ENCODE measurements around the gene ARID1B. TPM values are rescaled to one million over a fixed set of nuclear protein-coding genes. Genes with fewer than 3 reads are reported as not detected.
A peak's percentile ranks its signal among the peaks of the same experiment; 100 is the strongest.

Gene ARID1B
- total RNA-seq, 1 donor from 2014 or later: 75.4 TPM

GRCh38 chr6:156791320-156791850 lies 14.2 kb downstream of the ARID1B start:
- peaks cover 3% of the 10 kb centered on the region for H3K4me1 ChIP-seq (ENCODE audit: insufficient read depth, low read length)
- peaks cover 100% of the 10 kb centered on the region for H4K20me1 ChIP-seq (ENCODE audit: insufficient read depth, low read length)
- no peak overlapping the region for H3K4me3 Mint-ChIP-seq (ENCODE audit: unreplicated experiment)
- H3K4me1 Mint-ChIP-seq (ENCODE audit: low read depth, unreplicated experiment): peaks cover 63% of the 10 kb centered on the region
- H3K27me3 ChIP-seq (ENCODE audit: insufficient read depth, low read length): no peaks in the 10 kb centered on the region
- no peaks in the 10 kb centered on the region for H3K9me3 Mint-ChIP-seq (ENCODE audit: unreplicated experiment)
- no peak overlapping the region for H3K27ac Mint-ChIP-seq (ENCODE audit: unreplicated experiment)
- H3K9me3 ChIP-seq (ENCODE audit: insufficient read depth, low read depth, low read length): no peaks in the 10 kb centered on the region
- H3K27ac ChIP-seq (ENCODE audit: low read depth, low read length): no peak overlapping the region
- H3K27me3 Mint-ChIP-seq (ENCODE audit: low read depth, unreplicated experiment): no peaks in the 10 kb centered on the region
- H3K4me3 ChIP-seq (ENCODE audit: insufficient read depth, low read depth, low read length): no peak overlapping the region
- H2AFZ ChIP-seq (ENCODE audit: low read depth, low read length): no peak overlapping the region
- H3K36me3 ChIP-seq (ENCODE audit: insufficient read depth, low read length): no peaks in the 10 kb centered on the region
- peak; percentile 59 for DNase-seq (ENCODE audit: low read depth)
- no peak for FAIRE-seq
- no peaks in the 10 kb centered on the region for H3K36me3 Mint-ChIP-seq (ENCODE audit: low read depth, unreplicated experiment)
- no peak for TF ChIP-seq EZH2 (IDR thresholded peaks at IDR 0.05; ENCODE audit: insufficient read depth, low read length)
- TF ChIP-seq CTCF (IDR thresholded peaks at IDR 0.05; ENCODE audit: insufficient read depth, low read depth, low read length): no peak
- peaks cover 100% of the 10 kb centered on the region for H3K79me2 ChIP-seq (ENCODE audit: insufficient read depth, low read length)
- no peak overlapping the region for H3K9ac ChIP-seq (ENCODE audit: low read length)
- peak overlapping the region; percentile 38 for H3K4me2 ChIP-seq (ENCODE audit: low read length)

GRCh38 chr6:156793200-156793599 lies 16.0 kb downstream of the ARID1B start:
- no peaks in the 10 kb centered on the region for H3K36me3 ChIP-seq (ENCODE audit: insufficient read depth, low read length)
- H4K20me1 ChIP-seq (ENCODE audit: insufficient read depth, low read length): peaks cover 99% of the 10 kb centered on the region
- Mint-ChIP-seq H3K4me3 (ENCODE audit: unreplicated experiment) (no peak overlapping the region), H3K9me3 (ENCODE audit: unreplicated experiment) (no peaks in the 10 kb centered on the region), H3K4me1 (ENCODE audit: low read depth, unreplicated experiment) (peaks cover 71% of the 10 kb centered on the region), H3K27me3 (ENCODE audit: low read depth, unreplicated experiment) (no peaks in the 10 kb centered on the region), H3K27ac (ENCODE audit: unreplicated experiment) (no peak overlapping the region), H3K36me3 (ENCODE audit: low read depth, unreplicated experiment) (peaks cover 3% of the 10 kb centered on the region)
- no peak overlapping the region for H3K9ac ChIP-seq (ENCODE audit: low read length)
- H3K4me3 ChIP-seq (ENCODE audit: insufficient read depth, low read depth, low read length): no peak overlapping the region
- TF ChIP-seq EZH2 (IDR thresholded peaks at IDR 0.05; ENCODE audit: insufficient read depth, low read length) (no peak), CTCF (IDR thresholded peaks at IDR 0.05; ENCODE audit: insufficient read depth, low read depth, low read length) (no peak)
- DNase-seq (ENCODE audit: low read depth) (no peak), FAIRE-seq (no peak)
- no peak overlapping the region for H2AFZ ChIP-seq (ENCODE audit: low read depth, low read length)
- H3K4me2 ChIP-seq (ENCODE audit: low read length): no peak overlapping the region
- H3K79me2 ChIP-seq (ENCODE audit: insufficient read depth, low read length): peaks cover 100% of the 10 kb centered on the region
- H3K9me3 ChIP-seq (ENCODE audit: insufficient read depth, low read depth, low read length): no peaks in the 10 kb centered on the region
- H3K27ac ChIP-seq (ENCODE audit: low read depth, low read length): no peak overlapping the region
- no peaks in the 10 kb centered on the region for H3K27me3 ChIP-seq (ENCODE audit: insufficient read depth, low read length)
- peaks cover 3% of the 10 kb centered on the region for H3K4me1 ChIP-seq (ENCODE audit: insufficient read depth, low read length)

DNA sequence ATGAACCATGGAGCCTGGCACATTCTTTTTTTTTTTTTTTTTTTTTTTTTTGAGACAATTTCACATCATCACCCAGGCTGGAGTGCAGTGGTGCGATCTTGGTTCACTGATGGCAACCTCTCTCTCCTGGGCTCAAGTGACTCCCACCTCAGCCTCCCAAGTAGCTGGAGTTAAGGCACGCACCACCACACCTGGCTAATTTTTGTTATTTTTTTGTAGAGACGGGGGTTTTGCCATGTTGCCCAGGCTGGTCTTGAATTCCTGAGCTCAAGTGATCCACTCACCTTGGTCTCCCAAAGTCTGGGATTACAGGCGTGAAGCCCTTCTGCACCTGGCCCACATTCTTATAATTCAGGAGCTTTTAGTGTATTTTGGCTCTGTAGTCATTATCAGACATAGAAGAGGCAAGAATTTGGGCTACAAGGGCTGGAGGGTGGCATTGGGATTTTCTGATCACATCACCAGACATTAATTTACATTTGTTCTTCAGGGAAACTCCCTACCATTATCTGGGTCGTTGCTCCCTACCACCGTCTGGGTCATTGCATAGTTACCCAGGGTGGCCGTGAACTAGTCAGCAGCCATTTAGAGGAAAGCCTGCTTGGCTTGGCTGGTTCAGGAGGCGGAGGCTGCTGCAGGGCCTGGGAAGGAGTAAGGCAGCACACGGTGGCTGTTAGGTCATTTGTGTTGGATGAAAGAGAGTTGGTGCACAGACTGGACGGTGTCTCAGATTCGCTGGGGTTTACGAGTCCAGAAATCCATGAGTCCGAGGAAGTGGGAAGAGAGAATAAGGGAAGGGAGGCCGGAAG lies 17.6 kb downstream of the ARID1B start:
- Histone ChIP-seq H3K27ac (ENCODE audit: low read depth, low read length) (no peak overlapping the region), H3K79me2 (ENCODE audit: insufficient read depth, low read length) (peaks cover 100% of the 10 kb centered on the region), H3K27me3 (ENCODE audit: insufficient read depth, low read length) (no peaks in the 10 kb centered on the region), H3K4me1 (ENCODE audit: insufficient read depth, low read length) (peaks cover 3% of the 10 kb centered on the region), H3K9ac (ENCODE audit: low read length) (no peak overlapping the region), H3K4me2 (ENCODE audit: low read length) (no peak overlapping the region), H4K20me1 (ENCODE audit: insufficient read depth, low read length) (peaks cover 98% of the 10 kb centered on the region), H3K36me3 (ENCODE audit: insufficient read depth, low read length) (no peaks in the 10 kb centered on the region), H3K9me3 (ENCODE audit: insufficient read depth, low read depth, low read length) (no peaks in the 10 kb centered on the region), H2AFZ (ENCODE audit: low read depth, low read length) (no peak overlapping the region), H3K4me3 (ENCODE audit: insufficient read depth, low read depth, low read length) (no peak overlapping the region)
- H3K4me1 Mint-ChIP-seq (ENCODE audit: low read depth, unreplicated experiment): peaks cover 63% of the 10 kb centered on the region
- peaks cover 3% of the 10 kb centered on the region for H3K36me3 Mint-ChIP-seq (ENCODE audit: low read depth, unreplicated experiment)
- no peak for TF ChIP-seq CTCF (IDR thresholded peaks at IDR 0.05; ENCODE audit: insufficient read depth, low read depth, low read length)
- TF ChIP-seq EZH2 (IDR thresholded peaks at IDR 0.05; ENCODE audit: insufficient read depth, low read length): no peak
- FAIRE-seq: no peak
- no peaks in the 10 kb centered on the region for H3K27me3 Mint-ChIP-seq (ENCODE audit: low read depth, unreplicated experiment)
- H3K27ac Mint-ChIP-seq (ENCODE audit: unreplicated experiment): peak overlapping the region; percentile 75
- H3K4me3 Mint-ChIP-seq (ENCODE audit: unreplicated experiment): no peak overlapping the region
- no peaks in the 10 kb centered on the region for H3K9me3 Mint-ChIP-seq (ENCODE audit: unreplicated experiment)
- no peak for DNase-seq (ENCODE audit: low read depth)

All from astrocyte (in vitro differentiated cells and primary cell).